Hepatocyte (in vitro differentiated cells): ENCODE measurements around the gene LCE7A.

Source experiments
- EZH2 ChIP-seq: fragments of 200-600 bp; sonication (generic); IDR thresholded peaks from 2 replicates; pipeline ENCODE4 v1.6.1; 2016; ENCODE audit warnings: antibody characterized with exemption, mild to moderate bottlenecking, borderline replicate concordance
- EZH2phosphoT487 ChIP-seq: fragments of 200-600 bp; sonication (generic); IDR thresholded peaks from one replicate; pipeline ENCODE4 v1.6.1; 2018; ENCODE audit warnings: antibody characterized with exemption, mild to moderate bottlenecking, low read depth, moderate library complexity; ENCODE audit not compliant: unreplicated experiment, severe bottlenecking
- TF ChIP-seq, protein P1 (sequence below): fragments of 200-600 bp; sonication (generic); IDR thresholded peaks from 2 replicates; pipeline ENCODE4 v1.5.1; 2016; ENCODE audit warnings: antibody characterized with exemption, mild to moderate bottlenecking; ENCODE audit not compliant: poor library complexity

DNA sequence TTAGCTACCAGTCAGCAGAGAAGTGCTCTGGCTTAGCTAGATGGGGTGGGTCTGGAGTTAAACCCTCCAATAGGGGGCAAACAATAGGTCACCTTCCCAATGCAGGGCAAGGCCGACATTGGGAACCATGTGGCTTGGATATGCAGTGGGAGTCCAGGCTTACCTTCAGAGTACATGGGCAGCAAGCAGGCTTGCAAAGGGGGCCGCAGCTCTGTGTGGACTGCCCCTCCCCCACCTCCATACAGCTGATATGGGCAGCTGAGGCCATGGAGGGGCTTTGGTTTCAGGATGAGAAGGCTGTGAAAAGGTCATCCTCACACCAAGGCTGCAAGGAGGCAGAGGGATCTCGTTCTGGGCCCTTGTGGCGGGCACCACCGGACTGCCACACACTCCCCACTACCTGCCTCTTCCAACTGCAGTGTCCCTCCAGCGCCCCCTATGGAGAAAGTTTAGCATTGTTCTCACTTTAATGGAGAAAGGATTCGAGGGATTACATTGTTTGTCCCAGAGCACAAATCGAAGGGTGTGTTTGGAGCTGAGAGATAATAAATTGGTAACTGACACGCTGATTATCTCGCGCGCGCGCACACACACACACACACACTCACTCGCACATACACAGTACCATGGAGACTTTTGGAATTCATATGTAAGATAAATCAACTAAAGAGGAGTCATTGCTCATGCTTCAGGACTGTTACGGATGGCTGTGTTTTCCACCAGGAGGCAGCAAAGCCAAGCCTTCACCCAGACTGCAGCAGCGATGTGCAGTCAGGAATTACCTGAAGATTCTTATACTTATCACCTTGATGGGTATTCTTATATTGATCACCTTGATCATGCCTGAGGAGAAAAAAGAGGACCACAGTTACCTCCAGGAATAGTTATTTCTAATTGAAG is 11.3 kb downstream of the LCE7A start:
- TF ChIP-seq, protein P1, sequence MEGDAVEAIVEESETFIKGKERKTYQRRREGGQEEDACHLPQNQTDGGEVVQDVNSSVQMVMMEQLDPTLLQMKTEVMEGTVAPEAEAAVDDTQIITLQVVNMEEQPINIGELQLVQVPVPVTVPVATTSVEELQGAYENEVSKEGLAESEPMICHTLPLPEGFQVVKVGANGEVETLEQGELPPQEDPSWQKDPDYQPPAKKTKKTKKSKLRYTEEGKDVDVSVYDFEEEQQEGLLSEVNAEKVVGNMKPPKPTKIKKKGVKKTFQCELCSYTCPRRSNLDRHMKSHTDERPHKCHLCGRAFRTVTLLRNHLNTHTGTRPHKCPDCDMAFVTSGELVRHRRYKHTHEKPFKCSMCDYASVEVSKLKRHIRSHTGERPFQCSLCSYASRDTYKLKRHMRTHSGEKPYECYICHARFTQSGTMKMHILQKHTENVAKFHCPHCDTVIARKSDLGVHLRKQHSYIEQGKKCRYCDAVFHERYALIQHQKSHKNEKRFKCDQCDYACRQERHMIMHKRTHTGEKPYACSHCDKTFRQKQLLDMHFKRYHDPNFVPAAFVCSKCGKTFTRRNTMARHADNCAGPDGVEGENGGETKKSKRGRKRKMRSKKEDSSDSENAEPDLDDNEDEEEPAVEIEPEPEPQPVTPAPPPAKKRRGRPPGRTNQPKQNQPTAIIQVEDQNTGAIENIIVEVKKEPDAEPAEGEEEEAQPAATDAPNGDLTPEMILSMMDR, result no peak
- no peak for TF ChIP-seq EZH2phosphoT487
- no peak for TF ChIP-seq EZH2
